A549 (cell line): ENCODE measurements around the gene SETD1B. TPM values are rescaled to one million over a fixed set of nuclear protein-coding genes. Genes with fewer than 3 reads are reported as not detected.

Experiments used
- ATAC-seq, 2 experiments: fragments of 200-7000 bp in 1 of 2; fragments of >200 bp in 1 of 2; cut with Nextera tagmentation in 1 of 2; cut with Tn5 transposase in 1 of 2; 3 replicates each; pipeline versions ENCODE4 v1.8.0 to v1.9.1; 2018 to 2020; ENCODE audit warnings: mild to moderate bottlenecking in 1 of 2, moderate library complexity in 1 of 2
- CTCF ChIA-PET: fragments of 300-600 bp; sonication (Branson Sonifier 250); formaldehyde crosslinking; extraction: SDS; loops from one replicate; lab custom pipeline; 2021; ENCODE audit warnings: antibody characterized with exemption, inconsistent platforms; lab: Yijun Ruan, JAX
- POLR2A ChIA-PET: fragments of 350-600 bp; formaldehyde crosslinking; extraction: SDS; loops from one replicate; lab custom pipeline; 2021; ENCODE audit warnings: antibody characterized with exemption, inconsistent platforms; lab: Yijun Ruan, JAX
- DNase-seq, 2 experiments: peaks; one replicate each; pipeline versions ENCODE4 v3.0.0 to v3.0.0-alpha.2; 2011 to 2016; ENCODE audit warnings: low read depth in 1 of 2, low spot score in 1 of 2
- FAIRE-seq: peaks from 2 replicates; lab custom pipeline; 2011; peaks lifted over from hg19 to GRCh38; lab: Jason Lieb, UNC
- H3K27ac ChIP-seq, 2 experiments: fragments of >200 bp; sonication (Bioruptor Twin); formaldehyde crosslinking; 3 replicates each; pipeline ENCODE4 v1.5.1; 2016 to 2017
- H3K4me1 ChIP-seq: fragments of >200 bp; sonication (Bioruptor Twin); formaldehyde crosslinking; 3 replicates; pipeline ENCODE4 v1.6.1; 2016
- H3K4me2 ChIP-seq: fragments of >200 bp; sonication (Bioruptor Twin); formaldehyde crosslinking; 3 replicates; pipeline ENCODE4 v1.6.1; 2016
- H3K4me3 ChIP-seq: fragments of >200 bp; sonication (Bioruptor Twin); formaldehyde crosslinking; 3 replicates; pipeline ENCODE4 v1.5.1; 2016
- H3K9me3 ChIP-seq: fragments of >200 bp; sonication (Bioruptor Twin); formaldehyde crosslinking; 3 replicates; pipeline ENCODE4 v1.6.1; 2016
- BHLHE40 ChIP-seq: IDR thresholded peaks from 2 replicates; pipeline ENCODE4 v1.6.1; 2012; ENCODE audit warnings: low read depth, low read length, inconsistent platforms
- CBX2 ChIP-seq: fragments of 200-600 bp; sonication (generic); IDR thresholded peaks from 2 replicates; pipeline ENCODE4 v1.6.1; 2016; ENCODE audit warnings: low read depth, mild to moderate bottlenecking, borderline replicate concordance
- CTCF ChIP-seq: fragments of >200 bp; sonication (Bioruptor Twin); formaldehyde crosslinking; IDR thresholded peaks from 3 replicates; pipeline ENCODE4 v1.5.1; 2016
- E2F6 ChIP-seq: IDR thresholded peaks from 2 replicates; pipeline ENCODE4 v1.6.1; 2012; ENCODE audit warnings: low read depth, borderline replicate concordance
- ELK1 ChIP-seq: fragments of 150-350 bp; IDR thresholded peaks from 2 replicates; pipeline ENCODE4 v1.6.1; 2014; ENCODE audit warnings: low read depth, mild to moderate bottlenecking, low read length
- ESRRA ChIP-seq: fragments of 150-350 bp; IDR thresholded peaks from 2 replicates; pipeline ENCODE4 v1.6.1; 2014; ENCODE audit warnings: mild to moderate bottlenecking, low read length, borderline replicate concordance
- FOSB ChIP-seq: fragments of 250-450 bp; sonication (Bioruptor Pico); IDR thresholded peaks from 2 replicates; pipeline ENCODE4 v1.5.0; 2020; ENCODE audit warnings: mild to moderate bottlenecking, moderate library complexity
- FOXS1 ChIP-seq: fragments of 250-450 bp; sonication (Bioruptor Pico); IDR thresholded peaks from 2 replicates; pipeline ENCODE4 v1.5.0; 2020; ENCODE audit warnings: mild to moderate bottlenecking, moderate library complexity
- GATA3 ChIP-seq: IDR thresholded peaks from 2 replicates; pipeline ENCODE4 v1.6.1; 2012; ENCODE audit warnings: borderline replicate concordance
- HEYL ChIP-seq: fragments of 250-450 bp; sonication (Bioruptor Pico); IDR thresholded peaks from 2 replicates; pipeline ENCODE4 v1.8.0; 2021; ENCODE audit warnings: mild to moderate bottlenecking, moderate library complexity
- HOXB13 ChIP-seq: fragments of 250-450 bp; sonication (Bioruptor Pico); IDR thresholded peaks from 2 replicates; pipeline ENCODE4 v1.5.0; 2020; ENCODE audit warnings: low read depth, mild to moderate bottlenecking, moderate library complexity
- JUNB ChIP-seq: fragments of >200 bp; sonication (Bioruptor Twin); formaldehyde crosslinking; IDR thresholded peaks from 2 replicates; pipeline ENCODE4 v1.6.1; 2016
- MAFK ChIP-seq: fragments of 450-650 bp; IDR thresholded peaks from 2 replicates; pipeline ENCODE4 v1.6.1; 2014; ENCODE audit not compliant: partially characterized antibody
- MAZ ChIP-seq: fragments of 150-350 bp; IDR thresholded peaks from 2 replicates; pipeline ENCODE4 v1.6.1; 2014; ENCODE audit warnings: antibody characterized with exemption, low read depth, low read length, borderline replicate concordance
- MYC ChIP-seq: IDR thresholded peaks from 2 replicates; pipeline ENCODE4 v1.6.1; 2012; ENCODE audit warnings: mild to moderate bottlenecking, inconsistent platforms, low read length, improper control_type of control experiment, borderline replicate concordance
- NPAS2 ChIP-seq: fragments of 250-450 bp; sonication (Bioruptor Pico); IDR thresholded peaks from 2 replicates; pipeline ENCODE4 v1.8.0; 2022; ENCODE audit warnings: mild to moderate bottlenecking, moderate library complexity, borderline replicate concordance
- NR3C1 ChIP-seq: fragments of >200 bp; sonication (Bioruptor Twin); formaldehyde crosslinking; IDR thresholded peaks from 3 replicates; pipeline ENCODE4 v1.6.1; 2017
- RAD21 ChIP-seq, 2 experiments: fragments of >200 bp in 1 of 2; sonication (Bioruptor Twin) in 1 of 2; formaldehyde crosslinking in 1 of 2; IDR thresholded peaks in 1 of 2; conservative IDR thresholded peaks in 1 of 2; 2 replicates in 1 of 2; 3 replicates in 1 of 2; pipeline ENCODE4 v1.6.1; 2012 to 2018; ENCODE audit warnings: inconsistent platforms in 1 of 2
- RNF2 ChIP-seq: fragments of 200-600 bp; sonication (generic); IDR thresholded peaks from 2 replicates; pipeline ENCODE4 v1.6.1; 2016; ENCODE audit warnings: low read depth, mild to moderate bottlenecking, antibody characterized with exemption, moderate library complexity, borderline replicate concordance
- SREBF2 ChIP-seq: fragments of 450-650 bp; IDR thresholded peaks from 2 replicates; pipeline ENCODE4 v1.6.1; 2014; ENCODE audit warnings: mild to moderate bottlenecking, moderate library complexity
- ZC3H11A ChIP-seq: fragments of 450-650 bp; IDR thresholded peaks from 2 replicates; pipeline ENCODE4 v1.6.1; 2014; ENCODE audit warnings: antibody characterized with exemption, mild to moderate bottlenecking
- ZSCAN20 ChIP-seq: fragments of 250-450 bp; sonication (Bioruptor Pico); IDR thresholded peaks from 2 replicates; pipeline ENCODE4 v1.8.0; 2022; ENCODE audit warnings: mild to moderate bottlenecking, moderate library complexity
- WGBS: methylation state at CpG from one replicate; pipeline ENCODE4 v1.1.6; 2017; ENCODE audit errors: missing lambda C conversion rate; 5-methylcytosine and 5-hydroxymethylcytosine counted together
- polyA plus RNA-seq, 4 experiments: library from polyadenylated mRNA; depleted of rRNA in 3 of 4; stranded (reverse); fragments of >200 nt; fragmentation: RNase III in 1 of 4; extraction: RNeasy Plus Mini Kit Qiagen cat#74134 plus additional on column Dnase treatment in 1 of 4; gene quantifications; 2 replicates in 3 of 4; 3 replicates in 1 of 4; pipeline ENCODE4 v1.2.3, GENCODE V29; 2011 to 2017

SETD1B gene
- polyA plus RNA-seq, 2 of the 4 experiments (the other 2 are of a cell fraction) = 1.1 to 8.6 TPM

- no peak for TF ChIP-seq RAD21 (conservative IDR thresholded peaks at IDR 0.05 in 1 of 2, IDR thresholded peaks at IDR 0.05 in 1 of 2)
- TF ChIP-seq ELK1 = no peak
- no peak for TF ChIP-seq NPAS2 (CRISPR knock-in tag)
- no peak for TF ChIP-seq ESRRA
- TF ChIP-seq SREBF2 = no peak
- peak; percentile 4 for TF ChIP-seq FOXS1
- no peak for TF ChIP-seq MAFK
These were observed 738 bp upstream of the SETD1B start (continued) for GRCh38 chr12:121802843-121803698.

GRCh38 chr12:121804417-121805111, 755 bp downstream of the SETD1B start:
- Histone ChIP-seq H3K4me2 (peak overlapping the region; percentile 78), H3K27ac (peak overlapping the region; percentile 100), H3K4me3 (peak overlapping the region; percentile 60), H3K9me3 (no peaks in the 10 kb centered on the region), H3K4me1 (peaks cover 39% of the 10 kb centered on the region)
- DNase-seq (peak in 1 of 2 experiments; percentile 65), FAIRE-seq (no peak), ATAC-seq (no peak)
- ChIA-PET POLR2A (interaction anchor here (1.0 to 3.3 kb wide), 2 partner anchors 10 to 218 kb away, joined by 3 to 27 read pairs; partner anchors contain the start of gene RHOF), CTCF (interaction anchor here (1.0 to 72.2 kb wide), 5 partner anchors 6 to 122 kb away, joined by 3 to 2657 read pairs (median 3); partner anchors contain the start of genes PSMD9, RHOF and SETD1B)
- 1% methylated on average over 16 of the region's 63 CpGs for WGBS
- TF ChIP-seq SREBF2 = no peak
- TF ChIP-seq HEYL (CRISPR knock-in tag) = no peak
- TF ChIP-seq MAFK = no peak
- no peak for TF ChIP-seq CBX2
- no peak for TF ChIP-seq HOXB13 (CRISPR knock-in tag)
- no peak for TF ChIP-seq MAZ
- TF ChIP-seq ELK1 = no peak
- no peak for TF ChIP-seq BHLHE40
- no peak for TF ChIP-seq FOXS1

- Histone ChIP-seq H3K4me1 (peaks cover 39% of the 10 kb centered on the region), H3K27ac (peak overlapping the region; percentile 100), H3K4me2 (peak overlapping the region; percentile 78), H3K4me3 (peak overlapping the region; percentile 60), H3K9me3 (no peaks in the 10 kb centered on the region)
- ChIA-PET POLR2A (interaction anchor here (1.0 kb wide), 1 partner anchor 8 kb away, joined by 5 read pairs; no protein-coding TSS in a partner anchor), CTCF (interaction anchor here (1.0 to 72.2 kb wide), 3 partner anchors 5 to 86 kb away, joined by 3 to 2657 read pairs (median 2657); partner anchors contain the start of genes RHOF and SETD1B)
- under 1% methylated on average over 36 of the region's 45 CpGs for WGBS
- ATAC-seq (no peak), FAIRE-seq (no peak), DNase-seq (peak in 1 of 2 experiments; percentile 70)
- TF ChIP-seq E2F6 (no peak), RAD21 (conservative IDR thresholded peaks at IDR 0.05 in 1 of 2, IDR thresholded peaks at IDR 0.05 in 1 of 2) (no peak), CTCF (no peak), FOXS1 (no peak), ZC3H11A (no peak), MYC (no peak), GATA3 (no peak), NR3C1 (no peak), SREBF2 (no peak), RNF2 (no peak), FOSB (no peak), JUNB (no peak), CBX2 (no peak), ZSCAN20 (CRISPR knock-in tag) (no peak), ELK1 (no peak)
These were observed 1.6 kb downstream of the SETD1B start for GRCh38 chr12:121805171-121806008.
